Activated CD8-positive, alpha-beta memory T cell treated with anti-CD3 and anti-CD28 coated beads for 36 hours (primary cell): Measurements from ENCODE around the gene PCDHA10. TPM values are rescaled to one million over a fixed set of nuclear protein-coding genes. Genes with fewer than 3 reads are reported as not detected.
"Not testable (repeated sequence)": the region's sequence is repeated elsewhere in the genome, so short reads cannot be mapped to it uniquely, and the experiment has no call there.

Source experiments
- CTCF ChIA-PET: fragments of 350-600 bp; sonication (Branson Sonifier 250); formaldehyde crosslinking; loops from one replicate; lab custom pipeline; 2021; ENCODE audit warnings: antibody characterized with exemption; lab: Charles Lee
- POLR2A ChIA-PET: fragments of 350-600 bp; sonication (Branson Sonifier 250); formaldehyde crosslinking; loops from one replicate; lab custom pipeline; 2021; ENCODE audit warnings: antibody characterized with exemption; lab: Charles Lee
- total RNA-seq, 2 experiments: library from RNA; stranded (reverse); gene quantifications; one replicate each; pipeline ENCODE4 v1.2.3, GENCODE V29; 2021

PCDHA10 gene
- not detected for total RNA-seq

GRCh38 chr5:140855772-140856674 is at the start of gene PCDHA10:
PCDHA10 (plus strand) TSS chr5:140855897; CDS start chr5:140856049, 152 bp downstream.
- ChIA-PET POLR2A (no interaction called here), CTCF (interaction anchor here (1.1 kb wide), 1 partner anchor 565 kb away, joined by 3 read pairs; the partner anchor contains the start of gene PCDHGA11)

GRCh38 chr5:140806834-140807775 is 48.6 kb upstream of the PCDHA10 start, which contains the start of gene PCDHA4:
PCDHA4 (plus strand) TSS chr5:140807068.
- ChIA-PET CTCF (no interaction called here), POLR2A (no interaction called here)

- POLR2A ChIA-PET, CTCF ChIA-PET: not testable (repeated sequence)
Observed at GRCh38 chr5:140808241-140808888, 47.3 kb upstream of the PCDHA10 start.

- POLR2A ChIA-PET: no interaction called here
- CTCF ChIA-PET: no interaction called here
Observed at GRCh38 chr5:140808889-140809291, 46.8 kb upstream of the PCDHA10 start.

- ChIA-PET CTCF (no interaction called here), POLR2A (no interaction called here)
Observed at GRCh38 chr5:140821375-140822280, 34.1 kb upstream of the PCDHA10 start, which contains the start of gene PCDHA5. PCDHA5 (plus strand) TSS chr5:140821613.

GRCh38 chr5:140822281-140822629 is 33.4 kb upstream of the PCDHA10 start:
- CTCF ChIA-PET: no interaction called here
- POLR2A ChIA-PET: no interaction called here

GRCh38 chr5:140822969-140823368 is 32.7 kb upstream of the PCDHA10 start:
- CTCF ChIA-PET, POLR2A ChIA-PET: not testable (repeated sequence)

GRCh38 chr5:140823475-140823874 is 32.2 kb upstream of the PCDHA10 start:
- POLR2A ChIA-PET: no interaction called here
- CTCF ChIA-PET: no interaction called here

- ChIA-PET CTCF (no interaction called here), POLR2A (no interaction called here)
Observed at GRCh38 chr5:140827704-140828361, 27.9 kb upstream of the PCDHA10 start, which contains the start of gene PCDHA6. PCDHA6 (plus strand) TSS chr5:140827960; CDS start chr5:140828092, 132 bp downstream.

GRCh38 chr5:140828362-140828737 is 27.3 kb upstream of the PCDHA10 start:
- POLR2A ChIA-PET: no interaction called here
- CTCF ChIA-PET: no interaction called here

GRCh38 chr5:140829511-140830501 is 25.9 kb upstream of the PCDHA10 start:
- CTCF ChIA-PET: not testable (repeated sequence)

GRCh38 chr5:140833993-140834392 is 21.7 kb upstream of the PCDHA10 start, which contains the start of gene PCDHA7:
PCDHA7 (plus strand) TSS chr5:140834269; CDS start chr5:140834384, 115 bp downstream.
- ChIA-PET POLR2A (no interaction called here), CTCF (no interaction called here)

More at GRCh38 chr5:140829511-140830501, 25.9 kb upstream of the PCDHA10 start:
- POLR2A ChIA-PET: not testable (repeated sequence)

- CTCF ChIA-PET, POLR2A ChIA-PET: not testable (repeated sequence)
Observed at GRCh38 chr5:140834439-140835008, 21.2 kb upstream of the PCDHA10 start.

GRCh38 chr5:140835622-140836510 is 19.8 kb upstream of the PCDHA10 start:
- POLR2A ChIA-PET: no interaction called here
- CTCF ChIA-PET: no interaction called here
